DMS114 treated with DMSO at 0.1 percent for 48 hours (cell line): Measurements from ENCODE around the gene GREB1.
"Not testable (repeated sequence)": the region's sequence is repeated elsewhere in the genome, so short reads cannot be mapped to it uniquely, and the experiment has no call there.

Experiments
- DNase-seq: peaks from one replicate; lab custom pipeline; 2025; ENCODE audit not compliant: unreplicated experiment; lab: John Stamatoyannopoulos, UW

The GREB1 gene

GRCh38 chr2:11659115-11659475, 125.2 kb downstream of the GREB1 start:
- DNase-seq: no peak

- no peak for DNase-seq
These were observed 126.0 kb downstream of the GREB1 start for GRCh38 chr2:11659851-11660250.

- not testable (repeated sequence) for DNase-seq
These were observed 126.6 kb downstream of the GREB1 start for GRCh38 chr2:11660396-11660795.

GRCh38 chr2:11661891-11662435, 128.1 kb downstream of the GREB1 start:
- no peak for DNase-seq

- no peak for DNase-seq
These were observed 129.0 kb downstream of the GREB1 start for GRCh38 chr2:11662882-11663281.

- DNase-seq: no peak
These were observed 129.6 kb downstream of the GREB1 start for GRCh38 chr2:11663427-11663826.

- DNase-seq: no peak
These were observed 131.2 kb downstream of the GREB1 start for GRCh38 chr2:11665028-11665427.

- no peak for DNase-seq
These were observed 131.9 kb downstream of the GREB1 start for GRCh38 chr2:11665510-11666362.

GRCh38 chr2:11667194-11667593, 133.3 kb downstream of the GREB1 start:
- no peak for DNase-seq

GRCh38 chr2:11667866-11668637, 134.2 kb downstream of the GREB1 start:
- no peak for DNase-seq

GRCh38 chr2:11669454-11670291, 135.8 kb downstream of the GREB1 start, which contains the start of gene NTSR2:
TSS of gene NTSR2 (minus strand) at chr2:11670195. CDS start at chr2:11670129, 66 bp downstream.
- peak; percentile 4 for DNase-seq

- no peak for DNase-seq
These were observed 138.6 kb downstream of the GREB1 start for GRCh38 chr2:11672407-11672806.

- no peak for DNase-seq
These were observed 141.1 kb downstream of the GREB1 start for GRCh38 chr2:11674983-11675382.

- no peak for DNase-seq
These were observed 141.7 kb downstream of the GREB1 start for GRCh38 chr2:11675423-11676112.

GRCh38 chr2:11676640-11677039, 142.8 kb downstream of the GREB1 start:
- DNase-seq: no peak

GRCh38 chr2:11677136-11678055, 143.6 kb downstream of the GREB1 start:
- no peak for DNase-seq

GRCh38 chr2:11678306-11678960, 144.6 kb downstream of the GREB1 start:
- DNase-seq: no peak

GRCh38 chr2:11679016-11679415, 145.2 kb downstream of the GREB1 start:
- DNase-seq: no peak
